HG03439 (cell line): ENCODE results near the gene FPR1.

Experiments used
- ATAC-seq: cut with Tn5 transposase; IDR thresholded peaks from one replicate; pipeline ENCODE4 v1.9.1; 2021; ENCODE audit warnings: mild to moderate bottlenecking, moderate library complexity; ENCODE audit not compliant: unreplicated experiment

FPR1 gene, protein sequence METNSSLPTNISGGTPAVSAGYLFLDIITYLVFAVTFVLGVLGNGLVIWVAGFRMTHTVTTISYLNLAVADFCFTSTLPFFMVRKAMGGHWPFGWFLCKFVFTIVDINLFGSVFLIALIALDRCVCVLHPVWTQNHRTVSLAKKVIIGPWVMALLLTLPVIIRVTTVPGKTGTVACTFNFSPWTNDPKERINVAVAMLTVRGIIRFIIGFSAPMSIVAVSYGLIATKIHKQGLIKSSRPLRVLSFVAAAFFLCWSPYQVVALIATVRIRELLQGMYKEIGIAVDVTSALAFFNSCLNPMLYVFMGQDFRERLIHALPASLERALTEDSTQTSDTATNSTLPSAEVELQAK

DNA sequence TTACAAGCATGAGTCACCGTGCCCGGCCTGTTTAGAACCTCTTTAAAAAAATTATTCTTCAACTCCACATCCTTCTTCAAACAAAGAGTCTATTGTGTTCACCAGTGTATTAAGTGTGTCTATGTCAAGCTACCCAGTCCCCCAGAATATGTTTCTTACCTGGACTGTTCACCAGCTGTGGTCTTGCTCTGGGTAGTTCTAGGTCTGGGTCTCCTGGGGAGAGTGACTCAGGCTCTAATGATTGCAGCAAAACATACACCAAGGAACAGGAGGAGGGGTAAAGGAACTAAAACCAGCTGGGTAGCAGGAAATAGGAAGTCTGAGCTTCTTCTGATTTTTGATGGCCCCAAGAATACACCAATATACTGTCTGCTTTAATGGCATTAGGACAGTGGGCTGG, at the start of gene FPR1:
Gene FPR1 (minus strand): TSS at position 224 of the 400 bp plus-strand sequence. CDS start 4,884 bp downstream, outside the sequence.
- no peak for ATAC-seq

GRCh38 chr19:51800473-51801244, 49.0 kb upstream of the FPR1 start:
- no peak for ATAC-seq

- no peak for ATAC-seq
Measured at GRCh38 chr19:51799774-51800472, 48.2 kb upstream of the FPR1 start.

GRCh38 chr19:51799034-51799773, 47.5 kb upstream of the FPR1 start:
- ATAC-seq = no peak

GRCh38 chr19:51798062-51798461, 46.4 kb upstream of the FPR1 start:
- no peak for ATAC-seq

DNA sequence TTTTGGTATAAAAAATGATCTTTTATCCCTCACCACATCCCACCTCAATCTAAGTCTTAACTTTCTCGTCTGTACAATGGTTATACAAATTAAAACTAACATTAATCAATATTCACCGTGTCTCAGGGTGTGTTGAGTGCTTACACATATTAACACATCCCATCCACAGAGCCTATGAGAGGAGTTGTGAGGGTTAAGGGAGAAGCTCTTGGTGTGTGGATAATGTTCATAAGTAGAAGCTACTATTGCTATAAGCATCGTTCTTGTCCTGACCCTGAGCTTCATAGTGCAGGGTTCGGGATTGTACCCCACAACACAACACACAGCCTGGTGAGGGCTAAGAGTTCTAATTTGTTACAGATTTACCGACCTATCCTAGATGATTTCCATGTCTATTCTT, 45.8 kb upstream of the FPR1 start:
- ATAC-seq = no peak

GRCh38 chr19:51796195-51796679, 44.6 kb upstream of the FPR1 start:
- no peak for ATAC-seq

DNA sequence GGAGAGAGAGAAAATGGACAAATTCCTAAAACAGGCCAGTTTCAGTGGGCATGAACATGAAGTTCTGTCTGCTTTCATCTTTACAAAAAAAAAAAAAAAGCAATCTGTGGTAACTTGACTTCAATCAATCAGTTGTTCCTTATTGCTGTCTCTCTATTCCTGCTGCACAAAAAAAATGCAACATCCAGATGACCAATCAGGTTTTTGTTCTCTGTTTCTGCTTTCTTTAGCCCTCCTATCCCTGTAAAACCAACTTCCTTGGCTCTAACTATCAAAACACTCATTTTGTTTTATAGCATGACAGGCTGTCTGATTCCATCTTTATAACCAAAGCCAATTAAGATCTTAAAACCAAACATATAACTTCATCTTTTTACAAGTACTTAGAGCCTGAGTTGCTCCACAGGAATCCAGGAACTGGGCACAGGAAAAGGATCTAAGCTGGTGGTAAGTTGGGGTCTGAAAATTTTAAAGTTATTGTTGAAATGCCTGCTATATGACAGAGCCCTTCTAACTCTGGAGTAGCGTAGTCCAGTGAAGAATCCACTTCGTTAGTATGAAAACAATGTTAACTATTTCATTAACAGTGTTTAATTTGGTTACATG, 43.3 kb upstream of the FPR1 start, which contains the start of gene FPR3:
Gene FPR3 (plus strand): TSS at position 273 of the 606 bp plus-strand sequence. CDS start 28,592 bp downstream, outside the sequence.
- ATAC-seq = no peak

DNA sequence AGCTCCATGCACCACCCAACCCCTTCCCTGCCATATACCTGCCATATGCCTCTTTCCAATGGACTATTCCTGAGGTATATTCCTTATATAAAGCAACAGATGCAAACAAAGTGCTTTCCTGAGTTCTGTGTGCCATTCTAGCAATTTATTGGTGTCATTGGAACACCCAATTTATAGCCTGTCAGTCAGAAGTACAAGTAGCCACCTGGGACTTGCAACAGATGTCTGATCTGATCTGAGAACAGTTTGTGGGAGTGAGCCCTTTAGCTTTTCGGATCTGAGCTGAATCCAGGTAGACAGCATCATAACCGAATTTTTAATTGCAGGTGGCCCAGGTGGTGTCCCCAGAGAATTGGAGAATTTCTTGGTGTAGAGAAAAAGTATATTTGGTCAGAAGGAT, 42.3 kb upstream of the FPR1 start:
- ATAC-seq = no peak

GRCh38 chr19:51792932-51793331, 41.3 kb upstream of the FPR1 start:
- no peak for ATAC-seq

- no peak for ATAC-seq
Measured at GRCh38 chr19:51789061-51789795, 37.5 kb upstream of the FPR1 start.

- ATAC-seq = no peak
Measured at GRCh38 chr19:51788029-51788428, 36.4 kb upstream of the FPR1 start.

DNA sequence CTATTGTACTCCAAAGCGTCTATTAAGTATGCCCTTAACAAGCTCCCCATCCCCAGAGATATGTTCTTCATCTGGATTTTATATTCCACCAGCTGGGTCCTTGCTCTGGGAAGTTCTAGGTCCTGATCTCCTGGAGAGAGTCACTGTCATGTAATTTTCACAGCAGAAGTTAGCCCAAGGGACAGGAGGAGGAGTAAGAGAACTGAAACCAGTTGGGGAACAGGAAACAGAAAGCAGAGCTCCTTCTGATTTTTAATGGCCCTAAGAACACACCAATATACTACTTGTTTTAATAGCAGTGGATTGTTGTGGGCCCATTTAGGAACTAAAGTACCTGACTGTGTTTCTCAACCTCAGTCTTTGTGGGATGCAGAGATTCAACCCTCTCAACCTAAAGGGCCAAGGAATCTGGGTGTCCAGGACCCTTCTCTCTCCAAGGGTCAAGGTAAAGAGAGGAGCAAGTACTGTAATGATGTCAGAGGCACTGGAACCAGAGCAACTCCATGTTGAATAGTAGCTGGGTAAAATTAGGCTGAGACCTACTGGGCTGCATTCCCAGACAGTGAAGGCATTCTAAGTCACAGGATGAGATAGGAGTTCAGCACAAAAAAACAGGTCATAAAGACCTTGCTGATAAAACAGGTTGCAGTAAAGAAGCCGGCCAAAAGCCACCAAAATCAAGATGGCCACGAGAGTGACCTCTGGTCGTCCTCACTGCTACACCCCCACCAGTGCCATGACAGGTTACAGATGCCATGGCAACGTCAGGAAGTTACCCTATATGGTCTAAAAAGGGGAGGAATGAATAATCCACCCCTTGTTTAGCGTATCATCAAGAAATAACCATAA, 35.2 kb upstream of the FPR1 start:
- ATAC-seq = no peak

DNA sequence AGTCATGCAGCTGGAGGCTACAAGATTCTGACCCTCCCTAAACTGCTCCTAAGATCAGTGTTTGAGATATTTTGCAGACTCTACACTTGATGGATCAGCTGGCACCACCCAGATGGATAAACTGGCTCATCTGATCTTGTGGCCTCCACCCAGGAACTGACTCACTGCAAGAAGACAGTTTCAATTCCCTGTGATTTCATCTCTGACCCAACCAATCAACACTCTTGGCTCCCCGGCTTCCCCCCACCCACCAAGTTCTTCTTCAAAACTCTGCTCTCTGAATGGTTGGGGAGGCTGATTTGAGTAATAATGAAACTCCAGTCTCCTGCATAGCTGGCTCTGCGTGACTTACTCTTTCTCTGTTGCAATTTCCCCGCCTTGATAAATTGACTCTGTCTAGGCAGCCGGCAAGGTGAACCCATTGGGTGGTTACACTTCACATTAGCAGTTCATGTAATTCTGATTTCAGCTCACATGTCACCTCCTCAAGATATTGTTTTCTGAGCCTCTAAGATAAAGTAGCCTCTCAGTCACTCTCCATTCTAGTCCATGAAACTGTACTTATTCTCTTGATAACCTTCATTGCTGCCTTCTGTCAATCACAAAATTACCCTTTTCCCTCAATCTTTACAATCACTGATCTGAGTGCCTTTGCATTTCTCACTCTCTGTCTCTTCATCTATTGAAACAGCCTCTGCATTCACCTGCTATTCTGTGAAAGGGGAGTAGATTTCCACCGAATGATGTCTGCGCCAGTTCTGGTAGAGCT, 33.4 kb upstream of the FPR1 start:
- ATAC-seq = no peak

GRCh38 chr19:51784109-51784785, 32.6 kb upstream of the FPR1 start:
- no peak for ATAC-seq

DNA sequence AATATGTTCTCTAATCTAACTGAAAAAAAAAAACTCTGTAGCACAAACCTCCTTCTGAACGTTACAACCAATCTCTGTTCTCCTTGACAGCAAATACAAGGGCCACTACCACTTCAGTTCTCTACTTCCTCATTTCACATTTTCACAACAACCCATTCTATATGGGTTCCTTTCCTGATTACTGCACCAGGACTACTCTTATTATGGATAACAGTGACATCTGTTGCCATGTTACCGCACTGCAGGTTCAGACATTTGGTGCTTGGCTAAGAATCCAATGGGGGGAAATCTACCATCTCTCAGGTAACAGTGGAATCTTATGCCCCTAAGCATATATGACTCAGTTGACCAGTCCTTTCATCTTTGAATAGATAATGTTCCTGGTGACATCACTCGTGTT, 31.7 kb upstream of the FPR1 start:
- ATAC-seq = no peak

DNA sequence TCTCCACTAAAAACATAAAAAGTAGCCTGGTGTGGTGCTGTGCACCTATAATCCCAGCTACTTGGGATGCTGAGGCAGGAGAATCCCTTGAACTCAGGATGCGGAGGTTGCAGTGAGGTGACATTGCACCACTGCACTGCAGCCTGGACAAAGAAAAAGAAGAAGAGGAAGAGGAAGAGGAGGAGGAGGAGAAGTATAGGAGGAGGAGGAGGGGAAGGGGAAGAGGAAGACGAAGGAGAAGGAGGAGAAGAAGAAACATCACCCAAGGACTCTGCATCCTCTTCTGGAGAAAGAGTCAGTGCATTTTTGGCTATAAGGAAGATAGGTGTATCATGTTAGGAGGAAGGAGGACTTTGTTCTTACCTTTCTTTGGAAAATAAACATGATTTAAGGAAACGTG, 30.3 kb upstream of the FPR1 start:
- no peak for ATAC-seq
